Measurements from ENCODE around the gene SNCAIP.
"Not testable (repeated sequence)": the region's sequence is repeated elsewhere in the genome, so short reads cannot be mapped to it uniquely, and the experiment has no call there.

Gene SNCAIP

GRCh38 chr5:122470365-122470764, 158.3 kb downstream of the SNCAIP start:
- no peak for DNase-seq

DNA sequence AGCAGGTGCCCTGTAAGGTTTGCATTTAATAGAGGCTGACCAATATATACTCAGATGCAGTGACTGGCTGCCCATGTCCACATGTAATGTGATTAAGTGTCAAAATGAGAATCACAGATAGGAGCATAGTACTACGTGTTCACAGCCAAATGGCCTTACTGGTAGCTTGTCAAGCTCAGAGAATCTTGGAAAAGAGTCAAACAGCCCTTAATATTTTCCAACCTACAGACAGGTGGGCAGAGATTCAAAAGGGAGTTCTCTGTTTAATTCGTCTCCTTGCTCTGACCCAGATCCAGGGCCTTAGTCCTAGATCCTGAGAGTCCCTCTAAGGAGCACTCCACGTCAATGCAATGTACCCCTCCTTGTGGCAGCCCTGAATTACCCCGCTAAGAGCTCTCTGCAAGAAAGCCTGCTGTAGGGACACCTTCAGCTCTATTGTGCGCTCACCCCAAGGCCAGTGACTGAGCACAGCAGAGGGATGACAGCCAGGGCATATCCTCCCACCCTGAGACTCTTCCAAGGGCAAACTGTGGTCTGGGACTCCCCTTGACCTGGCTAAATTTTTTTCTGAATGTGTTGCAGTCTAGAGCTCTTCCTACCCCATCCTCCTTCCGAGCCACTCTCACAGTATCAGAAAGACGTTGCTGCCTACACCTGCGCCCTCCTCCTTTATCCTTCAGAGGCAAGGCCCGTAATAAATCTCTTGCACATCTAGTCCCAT, 159.2 kb downstream of the SNCAIP start:
- no peak for DNase-seq

DNA sequence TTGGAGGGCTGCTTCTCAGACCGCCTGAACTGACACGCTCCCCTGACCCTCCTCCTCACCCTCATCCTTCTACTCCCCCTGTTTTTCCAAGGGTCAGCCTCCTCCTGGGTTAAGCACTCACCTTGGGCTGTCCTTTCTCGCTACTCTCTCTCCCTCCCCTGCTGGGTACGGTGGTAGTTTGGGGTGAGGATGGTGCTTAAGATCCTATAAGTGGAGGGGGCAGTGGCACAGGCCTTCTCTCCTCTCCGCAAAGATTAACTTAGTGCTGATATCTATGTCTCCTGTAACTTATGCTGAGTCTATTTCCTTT, 159.7 kb downstream of the SNCAIP start:
- no peak for DNase-seq

GRCh38 chr5:122473138-122473843, 161.3 kb downstream of the SNCAIP start:
- no peak for DNase-seq

DNA sequence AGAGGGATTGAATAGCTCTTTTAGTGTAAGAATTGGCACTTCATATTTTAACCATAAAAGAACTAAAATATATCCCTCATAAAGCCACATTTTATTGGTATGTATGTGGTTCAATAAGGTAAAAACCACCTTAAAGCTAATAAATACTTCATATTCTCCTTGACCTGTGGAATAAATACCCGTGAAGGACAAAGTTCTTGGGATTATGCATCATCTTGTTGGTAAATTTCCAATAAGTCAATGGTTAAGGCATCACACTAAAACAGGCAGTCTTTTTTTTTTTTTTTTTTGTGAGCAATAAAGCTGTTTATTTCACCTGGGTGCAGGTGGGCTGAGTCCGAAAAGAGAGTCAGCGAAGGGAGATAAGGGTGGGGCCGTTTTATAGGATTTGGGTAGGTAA, 161.9 kb downstream of the SNCAIP start:
- no peak for DNase-seq

- DNase-seq: no peak
Observed at GRCh38 chr5:122478741-122479442, 166.9 kb downstream of the SNCAIP start.

DNA sequence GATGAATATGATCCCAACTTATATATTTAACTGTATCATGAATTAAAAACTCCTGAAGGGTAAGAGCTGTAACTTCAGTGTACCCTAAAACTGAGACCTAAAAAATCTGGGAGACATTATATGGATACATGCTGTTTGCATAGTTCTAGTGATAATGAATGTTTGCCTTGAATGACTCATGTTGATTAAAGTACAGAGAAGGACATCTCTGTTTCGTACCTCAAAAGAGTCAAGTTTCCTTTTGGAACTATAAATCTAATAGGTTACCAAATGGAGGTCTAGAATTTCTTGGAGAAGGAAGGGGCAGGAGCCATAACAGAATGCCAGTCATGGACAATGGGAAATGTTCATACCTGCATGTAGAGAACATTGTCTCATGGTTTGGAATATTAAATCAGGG, 168.1 kb downstream of the SNCAIP start:
- DNase-seq: no peak

DNA sequence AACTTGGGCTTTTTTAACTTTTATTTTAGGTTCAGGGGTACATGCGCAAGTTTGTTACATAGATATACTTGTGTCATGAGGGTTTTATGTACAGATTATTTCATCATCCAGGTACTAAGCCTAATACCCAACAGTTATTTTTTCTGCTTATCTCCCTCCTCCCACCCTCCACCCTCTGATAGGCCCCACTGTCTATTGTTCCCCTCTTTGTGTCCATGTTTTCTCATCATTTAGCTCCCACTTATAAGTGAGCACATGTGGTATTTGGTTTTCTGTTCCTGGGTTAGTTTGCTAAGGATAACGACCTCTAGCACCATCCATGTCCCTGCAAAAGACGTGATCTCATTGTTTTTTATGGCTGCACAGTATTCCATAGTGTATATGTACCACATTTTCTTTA, 172.1 kb downstream of the SNCAIP start:
- DNase-seq: no peak

DNA sequence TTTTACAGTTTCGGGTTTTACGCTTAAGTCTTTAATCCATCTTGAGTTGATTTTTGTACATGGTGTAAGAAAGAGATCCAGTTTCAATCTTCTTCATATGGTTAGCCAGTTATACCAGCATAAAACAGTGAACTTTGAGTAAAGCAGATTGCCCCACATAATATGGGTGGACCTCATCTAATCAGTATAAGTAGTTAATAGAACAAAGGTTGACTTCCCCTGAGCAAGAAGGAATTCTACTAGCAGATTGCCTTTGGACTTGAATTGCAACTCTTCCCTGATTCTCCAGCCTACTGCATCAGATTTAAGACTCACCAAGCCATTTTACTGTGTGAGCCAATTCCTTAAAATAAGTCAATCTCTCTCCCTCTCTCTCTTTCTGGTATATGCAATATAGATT, 173.2 kb downstream of the SNCAIP start:
- no peak for DNase-seq

DNA sequence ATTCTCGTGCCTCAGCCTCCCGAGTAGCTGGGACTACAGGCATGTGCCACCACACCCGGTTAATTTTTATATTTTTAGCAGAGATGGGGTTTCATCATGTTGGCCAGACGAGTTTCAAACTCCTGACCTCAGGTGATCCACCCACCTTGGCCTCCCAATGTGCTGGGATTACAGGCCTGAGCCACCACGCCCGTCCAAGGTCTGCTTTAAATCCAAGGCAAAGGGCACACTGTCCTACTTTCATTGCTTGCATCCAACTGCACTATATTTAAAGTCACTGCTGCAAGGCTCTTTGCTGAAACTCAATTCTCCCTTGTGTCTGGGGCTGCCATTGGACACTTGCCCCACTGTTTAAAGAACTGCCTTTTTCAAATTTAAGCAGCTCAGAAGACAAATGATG, 174.6 kb downstream of the SNCAIP start:
- not testable (repeated sequence) for DNase-seq

DNA sequence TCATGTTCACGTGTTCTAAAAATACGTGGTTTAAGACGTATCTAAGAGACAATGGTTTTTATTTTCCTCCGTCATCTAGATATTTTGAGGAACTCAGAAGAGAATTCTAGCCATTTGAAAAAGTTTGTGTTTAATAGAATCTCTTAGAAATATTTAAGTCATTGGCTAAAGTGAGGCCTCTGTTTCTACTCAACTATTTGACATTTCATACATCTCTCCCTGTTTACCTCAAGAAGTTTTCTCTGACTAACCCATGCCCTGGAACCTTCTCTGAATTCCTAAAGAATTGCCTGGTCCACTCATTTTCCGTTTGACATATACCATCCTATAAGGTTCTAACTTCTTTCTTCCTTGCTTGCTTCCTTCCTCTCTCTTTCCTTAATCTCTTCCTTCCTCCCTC, 178.7 kb downstream of the SNCAIP start:
- no peak for DNase-seq

- no peak for DNase-seq
Observed at GRCh38 chr5:122492675-122493074, 180.6 kb downstream of the SNCAIP start.

DNA sequence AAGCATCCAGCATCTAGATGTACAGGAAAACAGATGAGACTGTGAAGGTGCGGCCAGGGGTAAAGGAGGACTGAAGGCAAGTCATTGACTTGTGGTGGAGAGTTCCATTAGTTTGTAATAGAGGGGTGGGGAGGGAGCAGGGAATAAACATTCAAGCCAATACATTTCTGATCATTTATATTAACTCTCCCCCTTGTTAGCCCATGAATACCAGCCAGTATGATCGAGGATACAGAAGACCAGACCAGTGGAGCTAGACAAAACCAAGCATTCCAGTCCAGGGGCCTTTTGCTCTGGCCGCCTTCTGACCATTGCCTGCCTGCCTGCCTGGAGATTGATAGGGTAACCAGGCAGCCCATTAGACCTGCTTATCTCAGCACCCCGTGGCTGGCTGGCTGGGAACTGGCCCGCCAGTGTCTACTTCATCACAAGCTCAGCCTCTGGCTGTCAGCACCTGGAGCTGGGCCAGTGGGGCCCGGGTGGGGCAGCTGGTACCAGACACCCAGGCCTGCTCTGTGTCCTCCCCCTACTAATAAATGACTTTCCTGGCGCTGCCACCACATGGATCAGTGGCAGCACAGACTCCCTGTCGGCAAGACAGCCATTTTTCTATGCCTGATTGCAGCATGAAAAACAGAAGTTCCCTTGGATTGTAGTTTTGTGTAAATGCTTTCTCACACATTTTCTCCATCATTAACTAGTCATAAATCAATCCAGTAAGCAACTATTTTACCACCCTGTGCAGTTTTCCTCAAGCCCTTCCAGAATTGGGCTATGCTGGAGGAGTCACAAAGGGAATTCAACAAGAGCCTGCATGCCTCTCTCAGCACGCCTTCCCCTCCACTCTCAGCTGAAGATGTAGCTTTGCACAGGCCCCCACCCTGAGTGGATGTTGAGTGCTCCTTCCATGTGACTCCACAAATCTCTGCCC, 181.3 kb downstream of the SNCAIP start:
- DNase-seq: no peak

GRCh38 chr5:122494109-122494508, 182.1 kb downstream of the SNCAIP start:
- DNase-seq: no peak

DNA sequence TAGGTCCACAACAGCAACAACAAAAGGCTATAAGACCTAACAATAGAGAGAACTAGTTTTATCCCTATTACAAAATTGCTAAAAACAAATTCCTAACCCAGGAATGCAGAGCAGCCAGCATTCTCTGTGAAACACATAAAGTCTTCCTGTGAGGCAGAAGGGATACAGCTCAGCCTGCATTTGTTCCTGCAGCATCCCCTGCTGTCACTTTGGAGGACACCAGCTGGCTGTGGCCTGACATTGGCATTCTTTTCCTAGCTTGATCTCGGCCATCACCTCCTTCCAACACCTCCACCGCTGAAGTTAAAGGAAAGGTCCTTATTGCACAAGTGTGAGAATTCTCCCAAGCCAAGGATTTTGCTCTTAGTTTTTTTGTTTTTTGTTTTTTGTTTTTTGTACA, 186.1 kb downstream of the SNCAIP start:
- no peak for DNase-seq

GRCh38 chr5:122499585-122499984, 187.5 kb downstream of the SNCAIP start:
- no peak for DNase-seq

DNA sequence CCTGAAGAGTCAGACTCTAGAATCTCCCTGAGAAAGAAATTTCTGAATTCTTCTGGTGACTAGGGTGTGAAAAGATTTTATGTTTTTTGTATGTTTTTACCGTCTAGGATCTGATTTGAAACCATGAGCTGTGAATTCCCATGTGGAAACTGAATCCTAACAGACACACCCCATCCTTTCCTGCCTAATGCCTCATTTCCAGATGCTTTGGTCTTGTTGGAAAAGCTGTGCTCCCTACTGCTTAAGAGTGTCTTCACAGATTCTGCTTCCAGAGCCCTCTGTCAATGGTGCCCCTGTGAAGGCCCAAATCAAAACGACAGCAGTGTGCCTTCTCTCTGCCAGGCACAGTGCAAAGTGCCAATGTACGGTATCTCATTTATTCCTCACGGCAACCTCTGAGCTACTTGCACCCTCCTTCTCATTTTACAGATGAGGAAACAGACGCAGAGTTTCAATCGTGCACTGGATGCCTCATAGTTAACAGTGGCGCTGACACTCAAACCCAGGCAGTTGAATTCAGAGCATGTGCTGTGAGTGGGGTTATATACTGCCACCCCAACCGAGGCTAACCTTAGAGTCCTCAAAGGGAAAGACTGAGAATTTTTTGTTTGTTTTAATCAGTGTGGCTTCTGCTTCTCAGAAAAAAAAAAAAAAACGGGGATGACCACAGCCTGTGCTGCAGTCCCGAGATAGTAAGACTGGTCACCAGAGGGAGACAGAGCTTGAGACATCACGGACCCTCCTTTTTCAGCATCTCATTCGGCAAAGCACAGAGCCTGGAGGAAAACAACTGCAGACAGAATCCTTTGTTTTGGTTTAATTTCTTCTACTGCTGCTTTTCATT, 188.4 kb downstream of the SNCAIP start:
- DNase-seq: no peak

- no peak for DNase-seq
Observed at GRCh38 chr5:122501089-122501435, 189.0 kb downstream of the SNCAIP start.

DNA sequence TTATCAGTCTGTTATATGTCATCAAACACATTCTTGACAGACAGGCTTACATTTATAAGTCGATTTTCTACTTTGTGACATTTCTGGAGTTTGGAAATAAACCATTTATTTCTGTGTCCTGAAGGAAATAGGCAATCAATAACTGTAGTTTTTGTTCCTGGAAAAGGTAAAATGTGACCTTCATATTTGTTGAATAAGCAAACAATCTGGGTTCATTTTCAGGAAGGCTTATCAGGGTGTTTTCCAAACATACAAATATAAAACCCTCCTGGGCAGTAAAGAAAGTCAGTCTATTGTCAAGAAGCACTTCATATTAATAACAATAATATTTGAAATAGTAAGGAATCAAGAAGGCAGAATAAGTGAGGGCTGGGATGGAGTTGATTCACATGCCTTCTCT, 195.0 kb downstream of the SNCAIP start:
- no peak for DNase-seq

DNA sequence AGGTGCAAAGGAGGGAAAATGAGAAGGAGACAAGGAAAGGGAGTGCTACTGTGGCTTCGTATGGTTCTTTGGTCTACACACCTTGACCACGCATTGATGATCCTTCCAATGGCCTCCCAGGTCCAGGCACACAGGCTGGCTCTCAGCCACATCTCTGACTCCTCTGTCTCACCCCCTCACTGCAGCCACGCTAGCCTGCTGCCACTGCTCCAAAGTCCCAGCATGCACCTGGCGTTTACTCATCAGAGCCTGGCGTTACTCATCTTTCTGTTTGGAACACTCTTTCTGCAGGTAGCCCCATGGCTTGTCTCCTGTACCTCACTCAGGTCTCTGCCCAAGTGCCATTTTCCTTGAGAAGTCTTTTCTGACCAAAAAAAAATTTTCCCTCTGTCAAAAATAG, 195.5 kb downstream of the SNCAIP start:
- no peak for DNase-seq

DNA sequence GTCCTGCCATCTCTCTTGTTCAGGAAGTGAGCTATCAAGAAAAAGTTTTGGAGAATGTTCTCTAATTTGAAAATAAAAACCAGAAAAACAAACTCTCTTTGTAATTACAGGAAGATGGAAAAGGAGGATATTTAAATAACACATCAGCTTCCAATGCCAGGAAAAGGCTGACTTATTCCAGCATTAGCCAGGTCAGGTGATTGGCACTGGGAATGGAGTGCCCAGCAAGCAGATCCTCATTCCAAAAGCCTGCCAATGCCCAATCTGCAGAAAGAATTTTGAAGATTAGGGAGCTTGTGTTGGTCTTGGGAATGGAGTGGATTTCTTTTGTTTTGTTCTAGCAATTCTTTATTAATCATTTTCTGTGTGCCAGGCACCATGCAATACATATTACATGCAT, 196.6 kb downstream of the SNCAIP start:
- no peak for DNase-seq

All from CD4-positive, alpha-beta T cell treated with Interleukin-17A for 4 hours (primary cell).